ENCODE measurements around the gene FAM120C.
A peak's percentile ranks its signal among the peaks of the same experiment; 100 is the strongest.

FAM120C gene

GRCh38 chrX:54042609-54043021 is 140.4 kb downstream of the FAM120C start:
- no CpG with 5 or more reads among the region's 26 CpGs for WGBS (ENCODE audit: insufficient coverage, insufficient read length)
- peak overlapping the region; percentile 91; the same call in 1 of the 2 replicates for H3K4me3 ChIP-seq (ENCODE audit: low read length)
- no peaks in the 10 kb centered on the region for H3K9me3 ChIP-seq (ENCODE audit: control insufficient read depth, insufficient read depth, low read length)
- H3K27me3 ChIP-seq (ENCODE audit: control insufficient read depth, insufficient read depth, low read length) = no peaks in the 10 kb centered on the region
- DNase-seq (ENCODE audit: low read depth, low spot score) = no peak
- no peaks in the 10 kb centered on the region for H3K36me3 ChIP-seq (ENCODE audit: control insufficient read depth, insufficient read depth, low read length)
- no peaks in the 10 kb centered on the region for H3K4me1 ChIP-seq (ENCODE audit: control insufficient read depth, insufficient read depth, low read length)
- H3K27ac ChIP-seq (ENCODE audit: low read length) = no peak overlapping the region

GRCh38 chrX:54030329-54030728 is 152.7 kb downstream of the FAM120C start:
- Histone ChIP-seq H3K9me3 (ENCODE audit: control insufficient read depth, insufficient read depth, low read length) (no peaks in the 10 kb centered on the region), H3K27me3 (ENCODE audit: control insufficient read depth, insufficient read depth, low read length) (no peaks in the 10 kb centered on the region), H3K36me3 (ENCODE audit: control insufficient read depth, insufficient read depth, low read length) (no peaks in the 10 kb centered on the region; the same call in 1 of the 2 replicates), H3K27ac (ENCODE audit: low read length) (no peak overlapping the region), H3K4me3 (ENCODE audit: low read length) (no peak overlapping the region), H3K4me1 (ENCODE audit: control insufficient read depth, insufficient read depth, low read length) (no peaks in the 10 kb centered on the region)
- no peak for DNase-seq (ENCODE audit: low read depth, low spot score)
- no CpG with 5 or more reads among the region's 4 CpGs for WGBS (ENCODE audit: insufficient coverage, insufficient read length)

- WGBS (ENCODE audit: insufficient coverage, insufficient read length) = no CpG with 5 or more reads among the region's 10 CpGs
- Histone ChIP-seq H3K36me3 (ENCODE audit: control insufficient read depth, insufficient read depth, low read length) (no peaks in the 10 kb centered on the region; the same call in 1 of the 2 replicates), H3K9me3 (ENCODE audit: control insufficient read depth, insufficient read depth, low read length) (no peaks in the 10 kb centered on the region), H3K27me3 (ENCODE audit: control insufficient read depth, insufficient read depth, low read length) (no peaks in the 10 kb centered on the region), H3K27ac (ENCODE audit: low read length) (no peak overlapping the region), H3K4me1 (ENCODE audit: control insufficient read depth, insufficient read depth, low read length) (no peaks in the 10 kb centered on the region), H3K4me3 (ENCODE audit: low read length) (no peak overlapping the region)
- DNase-seq (ENCODE audit: low read depth, low spot score) = no peak
Measured at GRCh38 chrX:54029529-54030143, 153.4 kb downstream of the FAM120C start.

GRCh38 chrX:54024350-54024749 is 158.7 kb downstream of the FAM120C start:
- Histone ChIP-seq H3K9me3 (ENCODE audit: control insufficient read depth, insufficient read depth, low read length) (no peaks in the 10 kb centered on the region), H3K4me1 (ENCODE audit: control insufficient read depth, insufficient read depth, low read length) (no peaks in the 10 kb centered on the region), H3K27me3 (ENCODE audit: control insufficient read depth, insufficient read depth, low read length) (no peaks in the 10 kb centered on the region), H3K36me3 (ENCODE audit: control insufficient read depth, insufficient read depth, low read length) (peaks cover 7% of the 10 kb centered on the region; the same call in 1 of the 2 replicates), H3K4me3 (ENCODE audit: low read length) (no peak overlapping the region), H3K27ac (ENCODE audit: low read length) (no peak overlapping the region)
- WGBS (ENCODE audit: insufficient coverage, insufficient read length) = no CpG with 5 or more reads among the region's 5 CpGs
- no peak for DNase-seq (ENCODE audit: low read depth, low spot score)

Data from iPS DF 6.9 (cell line).